Pons (tissue), 1 donor: ENCODE results near the gene MAP1B.
A peak's percentile ranks its signal among the peaks of the same experiment; 100 is the strongest.
"Not testable (repeated sequence)": the region's sequence is repeated elsewhere in the genome, so short reads cannot be mapped to it uniquely, and the experiment has no call there.

Experiments
- DNase-seq: peaks from one replicate; pipeline ENCODE4 v3.0.0-alpha.2; 2016; ENCODE audit warnings: low spot score

MAP1B gene

DNA sequence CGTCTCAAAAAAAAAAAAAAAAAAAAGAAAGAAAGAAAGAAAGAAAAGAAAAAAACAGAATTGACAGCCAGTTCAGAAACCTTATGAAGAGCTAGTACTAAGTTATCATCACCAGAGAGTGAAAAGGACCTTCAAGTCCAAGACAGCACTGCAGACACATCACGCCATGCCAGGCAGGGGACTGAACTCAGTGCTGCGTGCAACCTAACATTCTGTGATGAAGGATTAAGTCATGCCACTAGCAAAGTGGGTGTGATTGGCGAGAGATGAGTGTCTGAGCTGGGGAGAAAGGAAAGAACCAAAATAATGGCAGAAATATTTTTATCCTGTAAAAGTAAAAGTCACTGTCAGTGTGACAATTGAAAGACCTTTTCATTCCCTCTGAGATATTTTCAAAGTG lies 54.7 kb downstream of the MAP1B start:
- no peak for DNase-seq

DNA sequence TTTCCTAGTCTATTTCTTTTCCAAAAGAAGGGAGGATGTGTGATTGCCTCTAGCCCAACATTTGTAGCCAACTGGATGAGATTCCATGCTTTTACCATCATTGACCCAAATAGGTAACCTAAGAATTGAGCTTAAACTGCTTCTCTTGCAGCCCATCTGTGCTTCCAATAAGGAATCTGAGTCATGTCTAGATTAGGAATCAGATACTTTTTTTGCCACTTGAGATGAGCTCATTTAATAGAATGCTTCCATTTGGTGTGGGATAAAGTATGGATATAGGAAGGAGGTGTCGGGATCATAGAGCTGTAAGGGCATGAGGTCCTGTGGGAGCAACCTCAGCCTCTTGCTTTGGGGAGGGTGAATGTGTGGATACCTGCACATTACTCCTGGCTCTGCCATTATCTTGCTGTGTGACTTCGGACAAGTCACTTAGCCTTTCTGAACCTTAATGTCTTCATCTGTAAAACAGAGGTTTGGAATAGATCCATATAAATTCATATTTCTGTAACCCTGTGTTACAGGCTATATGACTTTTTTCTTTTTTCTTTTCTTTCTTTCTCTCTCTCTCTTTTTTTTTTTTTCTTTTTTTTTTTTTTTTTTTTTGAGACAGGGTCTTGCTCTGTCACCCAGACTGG lies 56.2 kb downstream of the MAP1B start:
- no peak for DNase-seq

DNA sequence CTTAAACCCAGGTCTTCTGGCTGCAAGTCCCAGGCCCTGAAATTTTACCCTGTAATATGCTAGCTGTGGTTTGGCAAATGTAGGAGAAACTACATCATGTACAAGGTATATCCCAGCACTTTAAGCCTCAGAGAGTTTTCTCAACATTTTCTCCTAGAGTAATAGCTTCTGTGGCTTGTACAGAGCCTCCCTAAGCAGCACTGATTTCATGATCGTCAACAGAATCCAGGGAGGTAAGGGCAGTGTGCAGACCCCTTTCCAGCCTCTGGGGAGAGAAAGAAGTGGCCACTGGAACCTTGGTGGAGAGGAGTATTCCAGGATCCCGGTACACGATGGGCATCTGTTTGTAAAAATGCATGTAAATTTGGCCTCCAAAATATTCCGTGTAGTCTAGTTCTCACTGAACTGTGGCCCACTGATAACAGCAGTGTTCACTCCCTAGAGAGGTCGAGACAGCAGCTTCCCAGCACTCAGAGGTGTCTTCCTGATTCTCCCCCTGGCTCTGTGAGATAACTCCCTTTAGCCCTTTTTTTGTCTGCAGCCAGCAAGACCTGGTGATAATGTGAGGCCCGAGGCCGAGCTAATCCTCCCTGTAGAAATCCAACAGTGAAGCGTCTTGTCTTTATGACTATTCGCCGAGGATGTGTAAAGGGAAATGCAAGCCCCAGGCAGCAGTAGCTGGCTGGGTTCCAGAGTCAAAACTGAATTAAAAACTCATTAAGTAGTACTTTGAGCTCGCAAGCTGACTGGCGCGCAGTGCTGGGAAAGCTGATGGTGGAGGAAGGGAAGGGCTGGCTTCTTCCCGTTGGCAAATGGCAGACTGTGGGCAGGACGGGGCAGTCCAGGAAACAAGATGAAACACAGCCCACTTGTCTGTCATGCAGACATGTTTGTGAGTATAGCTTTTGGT lies 59.0 kb downstream of the MAP1B start:
- peak; percentile 75 for DNase-seq

DNA sequence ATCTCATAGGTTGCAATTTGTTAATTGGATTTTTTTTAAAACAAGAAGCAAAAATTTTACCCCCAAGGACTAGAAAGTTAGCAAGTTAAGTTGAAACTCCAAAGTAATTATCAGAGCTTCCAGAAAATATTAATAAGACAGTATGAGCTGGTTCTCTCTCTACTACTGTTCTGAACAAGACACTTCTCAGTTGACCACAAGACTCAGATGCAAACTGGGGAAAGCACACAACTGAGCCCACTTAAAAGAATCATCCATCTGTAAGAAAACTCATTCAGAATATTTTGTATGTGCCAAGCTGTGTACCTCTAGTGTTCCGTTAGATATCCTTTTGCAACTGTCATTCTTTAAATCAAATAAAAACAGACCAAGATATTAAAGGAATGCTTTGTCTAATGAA lies 60.0 kb downstream of the MAP1B start:
- no peak for DNase-seq

DNA sequence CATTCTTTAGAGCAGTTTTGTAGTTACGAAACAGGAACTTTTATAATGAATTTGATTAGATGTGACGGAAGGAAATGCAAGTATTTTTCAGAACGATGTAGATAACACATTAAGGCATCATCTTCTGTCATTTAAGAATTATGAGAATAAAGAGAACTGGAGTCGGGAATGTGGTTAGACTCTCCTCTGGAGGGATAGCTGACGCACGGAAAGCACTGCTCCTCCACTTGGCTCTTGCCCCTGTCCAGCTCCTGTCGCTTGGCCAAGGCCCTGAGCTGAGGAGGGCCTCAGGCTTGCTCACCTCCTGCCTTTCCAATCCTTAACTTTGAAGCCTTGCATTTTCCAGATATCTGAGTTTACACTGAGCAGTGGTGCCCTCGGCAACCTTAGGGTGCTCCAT lies 60.5 kb downstream of the MAP1B start:
- no peak for DNase-seq

DNA sequence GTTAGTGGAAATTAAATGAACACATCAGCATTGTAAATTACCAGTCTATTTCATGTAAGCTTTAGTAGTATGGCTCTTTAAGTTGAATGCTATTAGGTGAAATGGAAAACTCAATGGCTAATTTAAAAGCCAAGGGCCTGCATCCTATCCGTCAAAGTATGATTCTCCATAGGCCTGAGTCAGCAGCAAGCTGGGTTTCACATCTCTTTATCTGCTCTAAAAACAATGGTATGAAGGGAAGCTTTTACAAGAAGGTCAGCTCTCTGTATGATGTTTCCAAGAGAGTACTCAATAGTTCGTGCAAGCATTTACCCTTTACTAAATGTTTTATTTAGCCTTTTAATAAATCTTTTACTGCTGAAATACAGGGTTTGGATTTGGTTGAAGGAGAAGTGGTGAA lies 62.8 kb downstream of the MAP1B start:
- DNase-seq = no peak

DNA sequence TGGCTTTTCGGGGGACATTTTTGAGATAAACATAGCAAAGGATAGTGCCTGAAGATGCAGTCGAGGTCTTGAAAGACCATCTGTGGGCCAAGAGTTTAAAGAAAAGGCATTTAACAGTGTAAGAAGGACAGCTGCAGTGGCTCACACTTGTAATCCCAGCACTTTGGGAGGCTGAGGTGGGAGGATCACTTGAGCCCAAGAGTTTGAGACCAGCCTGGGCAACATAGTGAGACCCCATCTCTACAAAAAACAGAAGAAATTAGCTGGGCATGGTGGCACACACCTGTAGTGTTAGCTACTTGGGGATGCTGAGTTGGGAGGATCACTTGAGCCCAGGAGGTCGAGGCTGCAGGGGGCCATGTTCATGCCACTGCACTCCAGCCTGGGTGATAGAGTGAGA lies 63.9 kb downstream of the MAP1B start:
- not testable (repeated sequence) for DNase-seq

DNA sequence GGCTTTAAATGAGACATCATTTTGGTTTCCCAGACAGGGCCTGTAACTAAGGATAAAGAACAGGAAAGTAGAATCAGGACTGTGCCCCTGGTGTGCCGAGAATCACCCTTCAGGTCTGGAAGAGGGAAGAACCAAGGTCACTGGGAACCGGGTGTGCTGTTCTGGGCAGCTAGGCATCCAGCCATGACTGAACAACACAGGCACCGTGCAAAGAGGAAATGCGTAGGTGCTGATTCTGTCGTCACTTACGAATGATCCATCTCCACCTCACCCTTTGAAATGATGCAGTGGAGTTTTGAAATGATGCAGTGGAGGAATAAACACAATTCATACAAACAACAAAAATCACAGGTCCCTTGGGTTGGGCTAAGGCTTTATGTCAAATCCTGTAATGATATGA lies 64.4 kb downstream of the MAP1B start:
- no peak for DNase-seq

DNA sequence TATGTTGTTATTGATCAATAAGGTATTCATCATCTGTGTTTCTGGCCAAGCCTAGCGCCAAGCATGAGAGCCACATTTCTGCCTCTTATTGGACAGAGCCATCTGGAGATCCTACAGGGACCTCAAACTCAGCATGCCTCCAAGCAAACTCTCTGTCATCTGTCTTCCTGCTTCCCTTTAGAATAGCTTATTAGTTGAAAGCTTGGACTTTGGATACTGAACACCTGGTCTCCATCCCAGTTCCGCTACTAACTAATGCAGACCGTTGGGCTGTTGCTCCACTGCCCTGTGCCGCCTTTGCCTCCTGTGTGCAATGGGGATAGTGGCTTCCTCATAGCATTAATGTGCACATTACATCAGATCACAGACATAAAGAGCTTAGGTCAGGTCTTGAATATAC lies 65.5 kb downstream of the MAP1B start:
- DNase-seq = no peak

DNA sequence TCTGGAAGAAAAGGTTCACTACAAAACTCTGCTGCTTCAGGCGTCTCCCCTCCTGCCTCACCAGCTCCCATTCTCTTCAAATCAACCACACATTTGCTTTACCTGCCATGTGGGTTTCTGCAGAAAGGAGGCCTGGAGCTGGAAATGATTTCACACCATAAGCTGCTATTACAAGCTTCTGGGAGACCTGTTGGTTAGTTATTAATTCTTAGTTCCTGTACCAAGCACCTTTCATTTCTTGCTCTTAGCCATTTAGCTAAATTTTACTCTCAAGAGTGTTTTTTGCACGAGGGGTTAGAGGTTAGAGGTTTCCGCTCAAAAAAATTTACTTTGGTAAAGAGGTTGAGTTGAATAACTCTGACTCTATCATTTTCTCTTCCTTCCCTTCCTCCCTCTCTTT lies 70.3 kb downstream of the MAP1B start:
- DNase-seq = no peak

DNA sequence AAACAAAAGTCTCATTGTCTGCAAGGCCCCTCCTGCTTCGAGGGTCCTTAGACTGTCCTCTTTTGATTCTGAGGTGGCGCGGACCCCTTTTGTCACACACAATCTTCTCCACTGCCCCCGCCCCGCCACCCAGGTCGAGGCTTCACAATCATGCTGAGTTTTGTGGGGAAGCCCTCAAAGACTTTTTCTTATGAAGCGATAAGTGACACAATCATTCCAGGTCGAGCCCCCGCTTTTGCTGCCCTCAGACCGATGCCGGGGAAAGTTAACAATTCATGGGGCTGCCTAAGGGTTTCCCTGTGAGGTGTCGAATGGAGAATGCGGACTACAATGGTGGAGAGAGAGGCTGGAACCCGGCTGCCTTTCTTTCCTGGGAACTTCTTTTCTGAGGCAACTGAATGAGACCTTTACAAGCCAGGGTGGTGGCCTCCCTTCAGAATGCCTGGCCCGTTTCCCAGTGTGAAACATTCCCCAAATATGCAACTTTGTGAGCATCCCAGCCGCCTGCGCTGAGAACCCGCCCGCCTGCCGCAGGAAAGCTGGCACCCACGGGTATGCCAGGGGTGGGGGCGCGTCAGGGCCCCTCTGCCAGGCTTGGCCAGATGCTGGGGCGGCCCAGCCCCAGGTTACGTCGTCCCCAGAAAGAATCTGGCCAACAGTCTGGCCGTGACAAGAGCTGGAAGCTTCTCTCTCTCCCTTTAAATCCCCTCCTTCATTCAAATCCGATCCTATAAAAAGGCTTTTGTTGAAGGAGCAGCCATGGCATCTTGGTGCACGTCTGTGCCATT lies 71.9 kb downstream of the MAP1B start:
- DNase-seq = peak; percentile 72

DNA sequence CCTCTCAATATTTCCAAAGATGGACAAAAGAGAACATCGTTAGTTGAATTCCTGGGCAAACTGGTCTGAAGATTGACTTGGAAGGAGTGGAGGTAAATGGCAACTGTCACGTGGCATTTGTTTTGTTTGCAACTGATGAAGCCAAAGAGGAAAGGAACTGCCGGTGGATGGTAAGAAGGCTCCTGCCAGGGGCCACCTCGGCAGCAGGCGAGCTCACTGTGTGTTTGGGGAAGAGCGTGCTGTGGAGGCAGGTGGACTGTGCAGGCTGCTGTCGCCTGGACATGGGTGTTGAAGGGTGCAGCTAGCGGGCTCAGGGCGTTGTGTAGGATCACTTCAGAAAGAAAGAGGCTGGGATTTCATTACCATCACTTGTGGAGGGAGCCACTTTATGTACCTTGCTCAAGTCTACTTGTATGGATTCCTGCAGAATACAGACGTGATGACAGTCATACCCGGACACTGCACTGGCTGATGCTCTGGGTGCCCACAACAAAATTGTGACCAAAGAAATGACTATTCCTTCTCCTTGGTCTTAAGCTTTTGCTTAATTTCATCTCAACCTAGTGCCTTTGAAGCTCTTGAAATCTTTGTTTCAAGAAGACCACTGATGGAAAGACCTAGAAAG lies 72.7 kb downstream of the MAP1B start:
- peak; percentile 87 for DNase-seq

DNA sequence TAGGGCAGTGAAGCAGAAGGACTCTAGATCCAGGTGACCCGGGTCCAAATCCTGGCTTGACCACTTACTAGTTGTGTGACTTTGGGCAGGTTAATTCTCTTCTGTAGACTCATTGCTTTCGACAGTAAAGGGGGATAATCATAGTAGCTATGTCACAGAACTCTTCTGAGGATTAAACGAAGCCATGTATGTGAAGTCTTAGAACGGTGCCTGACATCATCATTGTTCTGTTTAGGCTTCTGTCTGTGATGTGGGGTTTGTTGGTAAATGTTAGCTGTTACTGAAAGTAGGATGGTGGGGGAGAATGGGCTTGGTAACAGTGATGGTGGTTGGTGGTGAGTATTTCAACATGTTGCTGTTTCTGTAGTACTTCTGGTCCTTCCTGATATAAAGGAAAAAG lies 73.7 kb downstream of the MAP1B start:
- DNase-seq = peak; percentile 63

DNA sequence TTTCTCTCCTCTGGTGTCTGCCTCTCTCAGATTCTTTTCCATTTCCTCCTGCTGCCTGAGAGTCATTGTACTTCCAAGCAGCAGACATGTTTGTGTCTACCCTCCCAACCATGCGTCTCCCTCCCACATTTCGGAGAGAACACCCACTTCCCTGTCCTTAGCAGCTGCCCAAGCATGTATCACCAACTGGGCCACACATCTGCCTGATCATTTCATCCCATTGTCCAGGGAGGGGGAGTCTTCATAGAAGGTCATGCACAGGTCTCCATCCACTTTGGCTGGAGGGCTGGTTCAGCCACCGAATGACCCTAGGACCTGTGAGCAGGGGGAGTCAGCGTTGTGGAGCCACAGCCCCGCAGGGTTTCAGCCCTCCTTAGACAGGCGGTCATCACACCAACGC lies 75.4 kb downstream of the MAP1B start:
- no peak for DNase-seq

DNA sequence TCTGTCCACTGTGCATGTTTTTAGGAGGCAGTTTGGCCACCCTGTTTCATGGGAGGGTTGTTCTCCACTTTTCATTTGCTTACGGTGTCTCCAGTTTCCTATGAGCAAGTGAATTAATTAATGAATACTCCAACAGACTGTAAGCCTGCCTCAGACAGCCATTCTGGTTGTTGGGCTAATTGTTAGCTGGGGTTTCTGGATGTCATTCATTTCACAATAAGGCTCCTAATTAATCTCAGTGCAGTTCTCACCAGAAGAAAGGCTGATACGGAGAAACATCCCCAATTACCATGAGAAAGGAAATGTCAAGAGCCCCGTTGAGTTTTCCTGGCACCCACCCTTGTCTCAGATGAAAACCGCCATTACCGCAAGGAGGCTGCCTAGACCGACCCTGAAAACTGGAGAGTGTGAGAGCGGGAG lies 75.8 kb downstream of the MAP1B start:
- no peak for DNase-seq

DNA sequence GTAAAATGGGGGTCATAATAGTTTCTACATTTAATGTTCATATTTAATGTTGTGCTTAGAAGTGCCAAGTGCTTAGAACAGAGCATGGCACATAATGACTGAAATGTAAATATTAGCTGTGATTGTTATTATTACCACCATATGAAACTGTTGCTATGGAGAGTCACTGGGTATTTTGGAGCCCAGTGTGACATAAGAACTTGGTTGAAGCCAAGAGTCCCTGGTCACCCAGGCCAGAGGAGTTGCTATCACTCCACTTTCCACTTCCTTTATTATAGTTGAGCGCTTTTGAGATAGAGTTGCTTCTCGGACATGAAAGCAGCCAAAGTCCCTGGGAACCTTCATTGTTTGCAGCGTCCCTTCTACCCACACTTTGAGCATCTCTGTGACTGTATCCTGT lies 77.1 kb downstream of the MAP1B start:
- no peak for DNase-seq

DNA sequence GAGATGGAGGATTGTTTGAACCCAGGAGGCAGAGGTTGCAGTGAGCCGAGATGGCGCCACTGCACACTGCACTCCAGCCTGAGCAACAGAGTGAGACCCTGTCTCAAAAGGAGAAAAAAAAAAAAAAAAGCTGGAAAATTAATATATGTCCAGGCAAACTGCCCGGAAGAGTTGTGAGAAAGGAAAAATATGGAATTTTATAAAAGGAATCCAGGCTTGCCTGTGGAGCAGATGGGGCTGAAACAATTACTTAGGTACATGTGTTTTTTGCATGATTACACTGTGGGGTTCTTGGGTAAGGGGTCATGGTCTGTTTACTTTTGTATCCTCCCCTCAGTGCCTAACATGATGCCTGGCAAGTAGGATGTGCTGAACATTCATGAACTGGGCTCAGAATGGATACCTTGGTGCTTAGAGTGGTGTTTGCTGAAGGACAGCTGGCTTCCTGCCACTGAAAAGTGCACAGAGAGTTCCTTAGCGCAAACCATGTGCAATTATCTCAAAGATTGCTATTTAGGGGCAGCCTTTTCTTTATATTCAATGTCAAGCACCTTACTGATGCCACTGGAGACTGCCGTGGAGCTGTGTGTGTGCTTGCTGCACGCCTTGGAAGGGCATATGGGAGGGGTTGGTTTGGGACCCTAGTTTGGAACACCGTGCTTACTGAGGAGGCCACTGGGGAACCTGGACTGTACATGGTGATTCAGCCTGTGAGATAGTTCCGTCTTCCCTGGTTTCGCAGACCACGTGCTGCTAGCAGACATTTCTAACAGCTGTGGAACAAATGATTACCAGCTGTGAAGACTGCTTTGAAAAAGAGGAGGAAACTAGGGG lies 78.4 kb downstream of the MAP1B start:
- no peak for DNase-seq

DNA sequence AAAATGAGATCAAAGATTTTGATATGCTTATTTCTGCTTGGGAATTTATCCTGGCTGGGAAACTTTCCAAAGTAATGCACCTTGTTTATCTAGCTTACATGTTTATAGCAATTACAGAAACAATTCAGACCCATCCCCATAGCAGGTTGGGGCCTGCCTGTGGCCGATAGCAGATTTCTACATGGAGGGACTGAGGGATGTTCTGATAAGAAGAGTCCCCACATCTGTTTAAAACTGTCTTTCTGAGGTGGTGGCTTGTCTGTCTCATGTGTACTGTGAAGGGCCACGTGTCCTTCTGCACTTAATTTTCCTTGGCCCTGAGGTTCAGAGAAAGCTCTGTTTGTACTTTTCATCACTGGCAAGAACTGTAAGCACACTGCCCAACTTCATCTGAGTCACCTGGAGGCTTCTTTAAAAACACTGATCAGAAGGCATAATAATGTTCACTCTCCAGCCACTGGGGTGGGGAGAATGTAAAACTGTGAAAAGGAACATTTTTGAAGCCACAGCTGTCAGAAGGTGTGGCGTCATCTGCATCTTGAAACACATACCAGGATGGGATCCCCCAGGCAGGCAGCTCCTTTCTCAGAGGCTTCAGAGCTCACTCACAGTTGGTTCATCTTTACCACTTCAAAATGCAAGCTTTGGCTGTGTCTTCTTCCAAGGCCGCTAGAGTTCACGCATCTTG lies 80.3 kb downstream of the MAP1B start:
- DNase-seq = no peak

DNA sequence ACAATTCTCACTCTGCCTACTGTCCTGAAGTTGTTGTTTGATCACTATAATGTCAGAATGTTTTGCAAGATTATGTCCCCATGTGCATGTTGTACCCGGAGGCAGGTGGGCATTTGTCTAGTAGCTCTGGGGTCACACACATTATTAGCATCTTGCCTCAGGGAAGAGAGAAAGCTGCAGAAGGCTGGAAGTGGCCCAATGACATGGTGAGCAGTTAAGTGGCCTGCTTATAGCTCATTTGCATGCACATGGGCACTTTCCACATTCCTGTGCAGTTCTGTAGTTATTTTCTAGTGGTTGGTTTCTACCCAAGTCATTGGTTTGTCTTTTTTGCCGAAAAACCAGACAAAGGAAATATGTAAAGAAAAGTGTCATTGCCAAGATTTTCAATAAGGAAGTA lies 80.9 kb downstream of the MAP1B start:
- no peak for DNase-seq

DNA sequence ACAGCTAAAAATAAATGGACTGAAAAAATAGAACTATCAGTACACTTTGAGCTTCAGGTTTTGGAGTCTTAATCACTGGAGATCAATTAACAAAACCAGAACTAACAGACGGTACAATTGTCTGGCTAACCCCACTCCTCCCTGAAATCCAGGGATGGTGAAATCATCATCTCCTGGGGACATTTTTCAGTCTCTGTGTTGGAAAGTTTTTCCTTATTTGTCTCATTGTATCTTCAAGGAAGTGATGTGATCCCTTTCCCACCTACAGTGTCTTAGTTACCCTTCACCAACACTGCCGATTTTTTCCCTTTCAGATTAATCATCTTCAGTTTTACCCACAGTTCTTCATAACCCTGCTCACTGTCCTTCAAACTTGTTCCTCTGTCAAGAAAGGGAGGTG lies 81.9 kb downstream of the MAP1B start:
- no peak for DNase-seq

DNA sequence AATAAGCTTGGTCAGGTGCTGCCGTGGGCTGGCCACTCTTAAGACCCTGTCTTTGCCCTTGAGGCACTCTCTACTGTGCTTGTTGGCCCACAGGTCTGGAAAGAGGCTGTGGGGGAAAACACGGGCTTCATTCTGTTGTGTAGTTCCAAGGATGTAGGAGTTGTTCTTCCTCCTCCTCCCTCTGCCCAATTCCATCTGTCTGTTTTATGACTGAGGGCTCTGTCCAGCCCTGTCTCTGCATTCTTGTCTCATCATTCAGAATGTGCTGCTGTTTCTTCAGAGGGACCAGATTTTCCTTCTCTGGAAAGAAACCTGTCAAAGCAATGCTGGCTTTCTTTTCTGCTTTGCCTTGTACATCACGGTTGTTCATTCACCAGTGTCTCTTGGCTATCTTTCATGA lies 84.1 kb downstream of the MAP1B start:
- DNase-seq = no peak
